ENCODE results near the gene CYB5R4. TPM values are rescaled to one million over a fixed set of nuclear protein-coding genes. Genes with fewer than 3 reads are reported as not detected.

Gene CYB5R4
- total and polyA plus RNA-seq, 2 of the 8 experiments (the other 6 are each of a cell fraction or from before 2014, with no cell fraction given) = 2.8 to 14.6 TPM

DNA sequence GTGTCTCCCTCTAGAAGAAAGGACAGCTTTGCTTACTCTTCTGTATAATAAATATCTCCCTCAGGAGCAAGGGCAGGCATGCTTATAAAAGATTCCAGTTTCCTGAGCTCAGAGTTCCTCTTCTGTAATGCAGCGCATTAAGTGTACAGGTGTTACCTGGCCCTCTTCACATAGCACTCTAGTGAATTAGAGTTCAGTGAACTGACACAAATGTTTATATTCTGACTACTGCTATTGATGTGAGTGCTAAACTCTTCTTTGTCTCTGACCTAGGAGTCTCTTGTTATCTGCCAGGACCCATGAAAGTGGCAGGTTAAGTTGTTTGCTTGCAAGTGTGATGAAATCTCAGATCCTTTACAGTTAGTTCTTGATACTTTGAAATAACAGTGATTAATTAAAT is 33.5 kb downstream of the CYB5R4 start:
- no peaks in the 10 kb centered on the region; a peak in 1 of 4 replicates for H3K79me2 ChIP-seq (ENCODE audit: control insufficient read depth in 1 of 2, insufficient read depth in 2 of 2, low read length in 2 of 2)
- H3K4me2 ChIP-seq (ENCODE audit: insufficient read depth in 1 of 2, low read depth in 2 of 2, low read length in 2 of 2) = no peak overlapping the region
- no peaks in the 10 kb centered on the region; a peak in 1 of 7 replicates for H3K4me1 ChIP-seq (replicated peaks in 1 of 4; ENCODE audit: control insufficient read depth in 3 of 4, insufficient read depth in 4 of 4, low read length in 3 of 4)
- H4K5ac ChIP-seq (ENCODE audit: insufficient read length, low read depth, low read length) = no peak overlapping the region
- H3K23me2 ChIP-seq (ENCODE audit: low read depth, low read length) = no peaks in the 10 kb centered on the region
- H4K20me1 ChIP-seq (replicated peaks in 1 of 2; ENCODE audit: control insufficient read depth in 1 of 2, insufficient read depth in 2 of 2, low read length in 2 of 2) = no peaks in the 10 kb centered on the region
- H3K14ac ChIP-seq (ENCODE audit: insufficient read length) = no peak overlapping the region
- H2BK12ac ChIP-seq (ENCODE audit: low read depth, low read length) = no peak overlapping the region
- ChIA-PET POLR2A (ENCODE audit: partially characterized antibody) (no interaction called here), CTCF (ENCODE audit: partially characterized antibody) (no interaction called here)
- H4K8ac ChIP-seq (ENCODE audit: extremely low read depth, insufficient read depth, low read length) = no peak overlapping the region
- H3K27me3 ChIP-seq (replicated peaks in 1 of 4; ENCODE audit: control insufficient read depth in 3 of 4, extremely low read depth in 1 of 4, insufficient read depth in 3 of 4, low read length in 3 of 4) = no peaks in the 10 kb centered on the region
- H3K79me1 ChIP-seq (ENCODE audit: low read depth, low read length) = no peaks in the 10 kb centered on the region
- H2BK20ac ChIP-seq (ENCODE audit: low read length) = no peak overlapping the region
- H3K4ac ChIP-seq (replicated peaks; ENCODE audit: insufficient read length, low read depth, low read length) = no peak overlapping the region
- H2AK5ac ChIP-seq (ENCODE audit: low read depth, low read length) = no peak overlapping the region
- 95% methylated on average over 1 of the region's 1 CpG; no CpG with 5 or more reads in 1 of the 2 experiments for WGBS, 2 experiments (ENCODE audit: extremely low coverage in 1 of 2, insufficient coverage in 1 of 2, insufficient read length in 1 of 2, insufficient replicate concordance in 2 of 2, low coverage in 1 of 2, low lambda C conversion rate in 2 of 2, missing lambda C conversion rate in 1 of 2)
- H2AFZ ChIP-seq (ENCODE audit: low read length) = no peak overlapping the region
- H2BK5ac ChIP-seq (ENCODE audit: low read depth, low read length) = no peak overlapping the region
- no peak overlapping the region for H2BK120ac ChIP-seq (replicated peaks; ENCODE audit: low read depth, low read length)
- H3K9me3 ChIP-seq (ENCODE audit: insufficient read depth in 2 of 2, low read depth in 1 of 2, low read length in 1 of 2) = no peaks in the 10 kb centered on the region
- no peak overlapping the region for H2BK15ac ChIP-seq (ENCODE audit: low read length)
- no peak for FAIRE-seq
- no peaks in the 10 kb centered on the region for H3K36me3 ChIP-seq (ENCODE audit: control insufficient read depth in 2 of 4, insufficient read depth in 4 of 4, low read length in 3 of 4)
- DNase-seq (ENCODE audit: low read depth in 1 of 2, low spot score in 2 of 2) = no peak
- H4K91ac ChIP-seq (replicated peaks; ENCODE audit: insufficient read length, low read length) = no peak overlapping the region
- H3K56ac ChIP-seq (replicated peaks; ENCODE audit: insufficient read length, low read depth, low read length) = no peak overlapping the region
- no peak overlapping the region for H3K23ac ChIP-seq (ENCODE audit: insufficient read length)
- H3K4me3 ChIP-seq (ENCODE audit: extremely low read depth in 1 of 4, insufficient read depth in 2 of 4, low read depth in 3 of 4, low read length in 4 of 4) = no peak overlapping the region
- no peak overlapping the region for H3K18ac ChIP-seq (ENCODE audit: extremely low read depth, low read length)
- no peak overlapping the region for H3K27ac ChIP-seq (ENCODE audit: low read depth, low read length)
- no peak overlapping the region; a peak in 1 of 7 replicates for H3K9ac ChIP-seq (replicated peaks in 1 of 4; ENCODE audit: extremely low read depth in 1 of 4, low read depth in 3 of 4, low read length in 3 of 4)
- no peak for TF ChIP-seq SAP30 (IDR thresholded peaks at IDR 0.05; ENCODE audit: insufficient read depth, insufficient replicate concordance, low read length)
- TF ChIP-seq EZH2 (IDR thresholded peaks at IDR 0.05; ENCODE audit: low read depth, low read length, severe bottlenecking) = no peak
- no peak for TF ChIP-seq CBX5 (IDR thresholded peaks at IDR 0.05; ENCODE audit: low read depth, low read length)
- no peak for TF ChIP-seq POLR2A (IDR thresholded peaks at IDR 0.05; ENCODE audit: control extremely low read depth in 1 of 2, low read depth in 2 of 2, low read length in 2 of 2)
- TF ChIP-seq, protein P1, sequence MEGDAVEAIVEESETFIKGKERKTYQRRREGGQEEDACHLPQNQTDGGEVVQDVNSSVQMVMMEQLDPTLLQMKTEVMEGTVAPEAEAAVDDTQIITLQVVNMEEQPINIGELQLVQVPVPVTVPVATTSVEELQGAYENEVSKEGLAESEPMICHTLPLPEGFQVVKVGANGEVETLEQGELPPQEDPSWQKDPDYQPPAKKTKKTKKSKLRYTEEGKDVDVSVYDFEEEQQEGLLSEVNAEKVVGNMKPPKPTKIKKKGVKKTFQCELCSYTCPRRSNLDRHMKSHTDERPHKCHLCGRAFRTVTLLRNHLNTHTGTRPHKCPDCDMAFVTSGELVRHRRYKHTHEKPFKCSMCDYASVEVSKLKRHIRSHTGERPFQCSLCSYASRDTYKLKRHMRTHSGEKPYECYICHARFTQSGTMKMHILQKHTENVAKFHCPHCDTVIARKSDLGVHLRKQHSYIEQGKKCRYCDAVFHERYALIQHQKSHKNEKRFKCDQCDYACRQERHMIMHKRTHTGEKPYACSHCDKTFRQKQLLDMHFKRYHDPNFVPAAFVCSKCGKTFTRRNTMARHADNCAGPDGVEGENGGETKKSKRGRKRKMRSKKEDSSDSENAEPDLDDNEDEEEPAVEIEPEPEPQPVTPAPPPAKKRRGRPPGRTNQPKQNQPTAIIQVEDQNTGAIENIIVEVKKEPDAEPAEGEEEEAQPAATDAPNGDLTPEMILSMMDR (IDR thresholded peaks at IDR 0.05; ENCODE audit: control extremely low read depth in 1 of 3, insufficient read depth in 1 of 3, low read depth in 1 of 3, low read length in 3 of 3) = no peak
- TF ChIP-seq BACH1 (IDR thresholded peaks at IDR 0.05; ENCODE audit: low read length) = no peak
- no peak for TF ChIP-seq JUND (IDR thresholded peaks at IDR 0.05; ENCODE audit: low read length)
- TF ChIP-seq, protein P2, sequence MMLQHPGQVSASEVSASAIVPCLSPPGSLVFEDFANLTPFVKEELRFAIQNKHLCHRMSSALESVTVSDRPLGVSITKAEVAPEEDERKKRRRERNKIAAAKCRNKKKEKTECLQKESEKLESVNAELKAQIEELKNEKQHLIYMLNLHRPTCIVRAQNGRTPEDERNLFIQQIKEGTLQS (IDR thresholded peaks at IDR 0.05; ENCODE audit: insufficient read depth, low read depth, low read length) = no peak
- no peak for TF ChIP-seq KDM1A (IDR thresholded peaks at IDR 0.05; ENCODE audit: borderline replicate concordance, low read length)
- no peak for TF ChIP-seq SP1 (IDR thresholded peaks at IDR 0.05; ENCODE audit: low read depth, low read length)
- no peak for TF ChIP-seq TEAD4 (IDR thresholded peaks at IDR 0.05; ENCODE audit: low read depth, low read length)
- no peak for TF ChIP-seq HDAC6 (IDR thresholded peaks at IDR 0.05; ENCODE audit: low read depth, low read length)
